ENCODE results near the gene MTAP. TPM values are rescaled to one million over a fixed set of nuclear protein-coding genes. Genes with fewer than 3 reads are reported as not detected.

Gene MTAP
- polyA plus RNA-seq, 1 donor (not counting 4 experiments of a cell fraction or from before 2014, with no cell fraction given) = 48.7 TPM

GRCh38 chr9:21964925-21965385, 162.5 kb downstream of the MTAP start:
- dilution Hi-C loops (cut with MboI; ENCODE audit: extremely low pct_ligation_motif_present, low sequenced_read_pairs) = no loop called here
- Histone ChIP-seq H3K27me3 (ENCODE audit: control insufficient read depth, extremely low read depth, insufficient read depth, low read length) (peaks cover 30% of the 10 kb centered on the region), H3K27ac (ENCODE audit: control insufficient read depth, insufficient read depth, low read length) (no peak overlapping the region), H3K4me3 (ENCODE audit: control insufficient read depth in 2 of 3, extremely low read depth in 1 of 3, insufficient read depth in 2 of 3, low read depth in 1 of 3, low read length in 3 of 3) (peak overlapping the region in 2 of 3 experiments; percentile 8 to 40), H3K79me2 (ENCODE audit: control insufficient read depth, insufficient read depth, low read length) (no peaks in the 10 kb centered on the region), H3K4me1 (ENCODE audit: control insufficient read depth, extremely low read depth, insufficient read depth, low read length) (peaks cover 14% of the 10 kb centered on the region), H3K9me3 (ENCODE audit: control insufficient read depth, low read depth, low read length) (peaks cover 14% of the 10 kb centered on the region), H3K9me1 (ENCODE audit: control insufficient read depth, extremely low read depth, insufficient read depth, low read length) (no peaks in the 10 kb centered on the region), H3K9ac (ENCODE audit: control insufficient read depth, extremely low read depth, insufficient read depth, low read length) (peak overlapping the region; percentile 66), H3K36me3 (ENCODE audit: control insufficient read depth in 2 of 2, extremely low read depth in 1 of 2, insufficient read depth in 2 of 2, low read length in 2 of 2) (peaks cover 0 to 7% of the 10 kb centered on the region in 2 experiments), H4K20me1 (ENCODE audit: control insufficient read depth, extremely low read depth, insufficient read depth, low read length) (no peaks in the 10 kb centered on the region), H2AFZ (ENCODE audit: control insufficient read depth, low read length) (peak overlapping the region; percentile 57), H3K4me2 (ENCODE audit: control insufficient read depth, extremely low read depth, insufficient read depth, low read depth, low read length) (peak overlapping the region; percentile 84)
- TF ChIP-seq EZH2 (IDR thresholded peaks at IDR 0.05; ENCODE audit: low read length) (no peak), CTCF (optimal IDR thresholded peaks at IDR 0.05 in 1 of 3, IDR thresholded peaks at IDR 0.05 in 1 of 3, conservative IDR thresholded peaks at IDR 0.05 in 1 of 3; ENCODE audit: extremely low read depth in 1 of 3, insufficient read depth in 2 of 3, low read length in 3 of 3) (no peak)
- DNase-seq (ENCODE audit: low read depth, low spot score) (no peak), FAIRE-seq (no peak)

GRCh38 chr9:21965401-21965951, 163.0 kb downstream of the MTAP start:
- H3K9ac ChIP-seq (ENCODE audit: control insufficient read depth, extremely low read depth, insufficient read depth, low read length) = peak overlapping the region; percentile 66
- peak; percentile 17 for FAIRE-seq

More at GRCh38 chr9:21965401-21965951, 163.0 kb downstream of the MTAP start:
- no peaks in the 10 kb centered on the region for H4K20me1 ChIP-seq (ENCODE audit: control insufficient read depth, extremely low read depth, insufficient read depth, low read length)
- H3K9me3 ChIP-seq (ENCODE audit: control insufficient read depth, low read depth, low read length) = peaks cover 19% of the 10 kb centered on the region
- H3K36me3 ChIP-seq (ENCODE audit: control insufficient read depth in 2 of 2, extremely low read depth in 1 of 2, insufficient read depth in 2 of 2, low read length in 2 of 2) = peaks cover 3 to 10% of the 10 kb centered on the region in 2 experiments
- peak overlapping the region; percentile 84 for H3K4me2 ChIP-seq (ENCODE audit: control insufficient read depth, extremely low read depth, insufficient read depth, low read depth, low read length)
- H2AFZ ChIP-seq (ENCODE audit: control insufficient read depth, low read length) = peak overlapping the region; percentile 57
- no peaks in the 10 kb centered on the region for H3K79me2 ChIP-seq (ENCODE audit: control insufficient read depth, insufficient read depth, low read length)
- H3K4me3 ChIP-seq (ENCODE audit: control insufficient read depth in 2 of 3, extremely low read depth in 1 of 3, insufficient read depth in 2 of 3, low read depth in 1 of 3, low read length in 3 of 3) = peak overlapping the region in 2 of 3 experiments; percentile 8 to 40
- H3K9me1 ChIP-seq (ENCODE audit: control insufficient read depth, extremely low read depth, insufficient read depth, low read length) = no peaks in the 10 kb centered on the region
- dilution Hi-C loops (cut with MboI; ENCODE audit: extremely low pct_ligation_motif_present, low sequenced_read_pairs) = no loop called here
- H3K27ac ChIP-seq (ENCODE audit: control insufficient read depth, insufficient read depth, low read length) = no peak overlapping the region
- TF ChIP-seq EZH2 (IDR thresholded peaks at IDR 0.05; ENCODE audit: low read length) (no peak), CTCF (optimal IDR thresholded peaks at IDR 0.05 in 1 of 3, IDR thresholded peaks at IDR 0.05 in 1 of 3, conservative IDR thresholded peaks at IDR 0.05 in 1 of 3; ENCODE audit: extremely low read depth in 1 of 3, insufficient read depth in 2 of 3, low read length in 3 of 3) (peak; percentile 65 to 82 (median 82))
- peaks cover 14% of the 10 kb centered on the region for H3K4me1 ChIP-seq (ENCODE audit: control insufficient read depth, extremely low read depth, insufficient read depth, low read length)
- peaks cover 35% of the 10 kb centered on the region for H3K27me3 ChIP-seq (ENCODE audit: control insufficient read depth, extremely low read depth, insufficient read depth, low read length)
- DNase-seq (ENCODE audit: low read depth, low spot score) = no peak
